Measurements from ENCODE around the gene NAP1L5.

The NAP1L5 gene

GRCh38 chr4:88659055-88659889, 38.4 kb downstream of the NAP1L5 start:
- no peak for DNase-seq

- no peak for DNase-seq
Observed at GRCh38 chr4:88655226-88655625, 42.4 kb downstream of the NAP1L5 start.

DNA sequence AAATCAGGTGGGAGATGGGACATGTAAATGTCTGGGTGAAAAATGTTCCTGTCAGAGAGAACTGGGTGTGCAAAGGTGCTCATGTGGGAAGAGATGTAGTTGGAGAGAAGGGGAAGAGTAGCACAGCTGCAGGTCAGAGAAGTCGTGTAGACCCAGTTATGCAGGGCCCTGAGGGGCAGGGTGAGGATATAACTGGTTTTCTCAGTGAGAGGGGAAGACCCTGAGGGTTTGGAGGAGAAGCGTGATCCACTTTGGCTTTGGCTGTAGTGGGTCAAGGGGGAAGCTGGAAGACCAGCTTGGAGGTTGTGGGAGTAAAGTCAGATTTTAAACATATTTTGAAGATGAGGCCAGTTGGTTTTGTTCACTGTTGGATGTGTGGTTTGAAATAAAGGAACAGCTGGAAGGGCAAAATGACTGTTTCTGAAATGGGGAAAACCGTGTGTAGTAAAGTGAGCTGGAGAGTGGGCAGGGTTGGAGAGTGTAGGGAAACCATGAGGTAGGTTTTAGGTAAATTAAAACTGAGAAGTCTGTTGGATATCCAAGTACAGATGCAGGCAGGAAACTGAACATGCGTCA, 44.2 kb downstream of the NAP1L5 start:
- DNase-seq, result no peak

GRCh38 chr4:88649716-88650115, 47.9 kb downstream of the NAP1L5 start:
- DNase-seq, result no peak

GRCh38 chr4:88646528-88647280, 50.9 kb downstream of the NAP1L5 start:
- no peak for DNase-seq

DNA sequence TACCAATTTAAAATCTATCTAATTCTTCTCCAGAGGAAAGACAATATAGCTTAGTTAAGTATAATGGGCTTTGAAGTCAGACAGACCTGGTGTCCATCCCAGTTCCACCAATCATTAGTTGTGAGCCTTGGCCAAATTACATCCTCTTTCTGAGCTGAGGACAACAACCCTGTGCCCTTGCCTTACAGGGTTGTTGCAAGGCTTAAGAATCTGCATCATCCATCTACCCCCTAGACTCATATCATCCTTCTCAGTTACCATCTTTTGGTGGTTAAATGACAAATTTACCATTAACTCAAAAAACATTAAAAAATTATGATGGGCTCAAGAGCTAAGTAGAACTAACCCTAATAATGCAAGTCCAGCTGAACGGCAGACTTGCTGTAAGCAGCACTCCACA, 51.6 kb downstream of the NAP1L5 start:
- no peak for DNase-seq

All from activated CD8-positive, alpha-beta memory T cell treated with anti-CD3 and anti-CD28 coated beads, Interleukin-2, amount 50 U/mL, for 48 hours (primary cell).